ENCODE measurements around the gene NYAP2. TPM values are rescaled to one million over a fixed set of nuclear protein-coding genes. Genes with fewer than 3 reads are reported as not detected.
A peak's percentile ranks its signal among the peaks of the same experiment; 100 is the strongest.

NYAP2 gene
- total and polyA plus RNA-seq, 2 donors (not counting 1 experiment from before 2014, with no cell fraction given), result not detected

DNA sequence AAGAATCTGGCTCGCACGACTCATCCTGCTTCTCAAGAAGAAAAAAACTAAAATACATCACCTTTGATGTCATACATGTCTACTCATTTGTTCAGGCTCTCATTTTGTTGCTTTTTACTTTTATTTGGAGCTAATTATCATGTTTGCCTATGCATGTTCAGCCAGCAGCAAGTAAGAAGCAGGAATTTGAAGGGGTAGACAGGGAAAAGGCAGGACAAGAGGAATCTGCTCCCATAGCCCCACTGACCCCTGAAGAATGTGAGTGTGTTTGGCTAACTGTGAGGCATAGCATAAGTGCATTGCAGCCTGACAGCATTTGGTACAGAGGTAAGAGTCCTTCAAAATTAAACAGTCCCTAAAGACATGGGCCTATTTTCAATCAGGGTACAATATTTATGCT, 72.7 kb downstream of the NYAP2 start:
- H2AFZ ChIP-seq (ENCODE audit: low read length), result no peak overlapping the region
- peak in 1 of 2 donors; percentile 37 for DNase-seq (ENCODE audit: low read depth in 2 of 2)

GRCh38 chr2:225479386-225479785, 79.9 kb downstream of the NYAP2 start:
- Histone ChIP-seq H3K79me2 (ENCODE audit: control insufficient read depth, insufficient read depth, low read length) (no peaks in the 10 kb centered on the region), H3K9me3 (ENCODE audit: control insufficient read depth, insufficient read depth, low read depth, low read length) (no peaks in the 10 kb centered on the region), H3K4me1 (ENCODE audit: control insufficient read depth, extremely low read depth, insufficient read depth, low read length) (no peaks in the 10 kb centered on the region), H3K4me2 (ENCODE audit: extremely low read depth, insufficient read depth, low read length) (no peak overlapping the region), H3K36me3 (ENCODE audit: control insufficient read depth, insufficient read depth, low read length) (no peaks in the 10 kb centered on the region), H3K27me3 (ENCODE audit: control insufficient read depth, insufficient read depth, low read length) (no peaks in the 10 kb centered on the region), H3K4me3 (replicated peaks in 1 of 4; ENCODE audit: control extremely low read depth in 1 of 4, insufficient read depth in 1 of 4, low read depth in 3 of 4, low read length in 4 of 4) (no peak overlapping the region), H2AFZ (ENCODE audit: low read length) (no peak overlapping the region), H3K27ac (ENCODE audit: insufficient read depth, low read length) (no peak overlapping the region), H3K9ac (ENCODE audit: insufficient read depth, low read length) (no peak overlapping the region), H4K20me1 (ENCODE audit: control insufficient read depth, extremely low read depth, insufficient read depth, low read length) (no peaks in the 10 kb centered on the region)
- peak in 1 of 2 donors; percentile 10 for DNase-seq (ENCODE audit: low read depth in 2 of 2)
- TF ChIP-seq, protein P1, sequence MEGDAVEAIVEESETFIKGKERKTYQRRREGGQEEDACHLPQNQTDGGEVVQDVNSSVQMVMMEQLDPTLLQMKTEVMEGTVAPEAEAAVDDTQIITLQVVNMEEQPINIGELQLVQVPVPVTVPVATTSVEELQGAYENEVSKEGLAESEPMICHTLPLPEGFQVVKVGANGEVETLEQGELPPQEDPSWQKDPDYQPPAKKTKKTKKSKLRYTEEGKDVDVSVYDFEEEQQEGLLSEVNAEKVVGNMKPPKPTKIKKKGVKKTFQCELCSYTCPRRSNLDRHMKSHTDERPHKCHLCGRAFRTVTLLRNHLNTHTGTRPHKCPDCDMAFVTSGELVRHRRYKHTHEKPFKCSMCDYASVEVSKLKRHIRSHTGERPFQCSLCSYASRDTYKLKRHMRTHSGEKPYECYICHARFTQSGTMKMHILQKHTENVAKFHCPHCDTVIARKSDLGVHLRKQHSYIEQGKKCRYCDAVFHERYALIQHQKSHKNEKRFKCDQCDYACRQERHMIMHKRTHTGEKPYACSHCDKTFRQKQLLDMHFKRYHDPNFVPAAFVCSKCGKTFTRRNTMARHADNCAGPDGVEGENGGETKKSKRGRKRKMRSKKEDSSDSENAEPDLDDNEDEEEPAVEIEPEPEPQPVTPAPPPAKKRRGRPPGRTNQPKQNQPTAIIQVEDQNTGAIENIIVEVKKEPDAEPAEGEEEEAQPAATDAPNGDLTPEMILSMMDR (conservative IDR thresholded peaks at IDR 0.05 in 1 of 2, IDR thresholded peaks at IDR 0.05 in 1 of 2; ENCODE audit: low read depth in 1 of 2, low read length in 2 of 2), result no peak
- no peak for TF ChIP-seq EZH2 (IDR thresholded peaks at IDR 0.05; ENCODE audit: low read length, missing control alignments)

More for the DNA sequence above, 72.7 kb downstream of the NYAP2 start:
- Histone ChIP-seq H3K9me3 (ENCODE audit: control insufficient read depth, insufficient read depth, low read depth, low read length) (no peaks in the 10 kb centered on the region), H3K36me3 (ENCODE audit: control insufficient read depth, insufficient read depth, low read length) (no peaks in the 10 kb centered on the region), H3K9ac (ENCODE audit: insufficient read depth, low read length) (no peak overlapping the region), H3K79me2 (ENCODE audit: control insufficient read depth, insufficient read depth, low read length) (no peaks in the 10 kb centered on the region), H3K4me3 (replicated peaks in 1 of 4; ENCODE audit: control extremely low read depth in 1 of 4, insufficient read depth in 1 of 4, low read depth in 3 of 4, low read length in 4 of 4) (no peak overlapping the region), H3K4me1 (ENCODE audit: control insufficient read depth, extremely low read depth, insufficient read depth, low read length) (no peaks in the 10 kb centered on the region), H3K4me2 (ENCODE audit: extremely low read depth, insufficient read depth, low read length) (no peak overlapping the region), H3K27me3 (ENCODE audit: control insufficient read depth, insufficient read depth, low read length) (no peaks in the 10 kb centered on the region), H4K20me1 (ENCODE audit: control insufficient read depth, extremely low read depth, insufficient read depth, low read length) (no peaks in the 10 kb centered on the region), H3K27ac (ENCODE audit: insufficient read depth, low read length) (no peak overlapping the region)
- TF ChIP-seq, protein P1 (conservative IDR thresholded peaks at IDR 0.05 in 1 of 2, IDR thresholded peaks at IDR 0.05 in 1 of 2; ENCODE audit: low read depth in 1 of 2, low read length in 2 of 2), result no peak
- no peak for TF ChIP-seq EZH2 (IDR thresholded peaks at IDR 0.05; ENCODE audit: low read length, missing control alignments)

DNA sequence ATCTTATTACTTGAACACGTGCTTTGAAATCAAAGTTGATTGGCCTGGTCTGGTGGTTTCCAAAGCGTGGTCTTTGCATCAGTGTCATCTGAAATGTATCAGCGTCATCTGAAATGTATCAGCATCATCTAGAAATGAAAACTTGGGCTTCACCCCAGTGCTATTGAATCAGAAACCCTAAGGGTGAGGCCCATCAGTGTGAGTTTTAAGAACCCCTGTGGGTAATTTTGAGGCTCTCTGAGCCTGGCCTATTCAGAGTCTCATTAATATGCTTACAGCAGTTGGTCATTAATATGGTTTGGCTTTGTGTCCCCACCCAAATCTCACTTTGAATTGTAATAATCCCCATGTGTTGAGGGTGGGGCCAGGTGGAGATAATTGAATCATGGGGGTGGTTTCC, 85.2 kb downstream of the NYAP2 start:
- Histone ChIP-seq H4K20me1 (ENCODE audit: control insufficient read depth, extremely low read depth, insufficient read depth, low read length) (no peaks in the 10 kb centered on the region), H2AFZ (ENCODE audit: low read length) (no peak overlapping the region), H3K27me3 (ENCODE audit: control insufficient read depth, insufficient read depth, low read length) (no peaks in the 10 kb centered on the region), H3K4me3 (replicated peaks in 1 of 4; ENCODE audit: control extremely low read depth in 1 of 4, insufficient read depth in 1 of 4, low read depth in 3 of 4, low read length in 4 of 4) (no peak overlapping the region), H3K9me3 (ENCODE audit: control insufficient read depth, insufficient read depth, low read depth, low read length) (no peaks in the 10 kb centered on the region), H3K9ac (ENCODE audit: insufficient read depth, low read length) (no peak overlapping the region), H3K27ac (ENCODE audit: insufficient read depth, low read length) (no peak overlapping the region), H3K4me1 (ENCODE audit: control insufficient read depth, extremely low read depth, insufficient read depth, low read length) (no peaks in the 10 kb centered on the region), H3K4me2 (ENCODE audit: extremely low read depth, insufficient read depth, low read length) (no peak overlapping the region), H3K36me3 (ENCODE audit: control insufficient read depth, insufficient read depth, low read length) (no peaks in the 10 kb centered on the region), H3K79me2 (ENCODE audit: control insufficient read depth, insufficient read depth, low read length) (no peaks in the 10 kb centered on the region)
- no peak for DNase-seq (ENCODE audit: low read depth in 2 of 2)
- TF ChIP-seq EZH2 (IDR thresholded peaks at IDR 0.05; ENCODE audit: low read length, missing control alignments), result no peak
- TF ChIP-seq, protein P1 (conservative IDR thresholded peaks at IDR 0.05 in 1 of 2, IDR thresholded peaks at IDR 0.05 in 1 of 2; ENCODE audit: low read depth in 1 of 2, low read length in 2 of 2), result no peak
